HL-60 (cell line): Measurements from ENCODE around the gene GTSE1.

Experiments used
- DNase-seq, 2 experiments: peaks; one replicate each; pipeline ENCODE4 v3.0.0-alpha.2; 2010 to 2020; ENCODE audit warnings: low read depth in 1 of 2, low spot score in 1 of 2
- H3K27ac ChIP-seq: fragments of 250-450 bp; sonication (Bioruptor Pico); replicated peaks from 2 replicates; pipeline ENCODE4 v1.5.1; 2020; ENCODE audit warnings: mild to moderate bottlenecking, moderate library complexity
- H3K27me3 ChIP-seq: fragments of 250-450 bp; sonication (Bioruptor Pico); 2 replicates; pipeline ENCODE4 v1.5.1; 2021; ENCODE audit warnings: mild to moderate bottlenecking, moderate library complexity; ENCODE audit not compliant: insufficient read depth, poor library complexity, severe bottlenecking
- H3K4me3 ChIP-seq: replicated peaks from 2 replicates; pipeline ENCODE4 v1.5.1; 2011; ENCODE audit warnings: mild to moderate bottlenecking, control low read depth, low read length; ENCODE audit not compliant: insufficient read depth
- CTCF ChIP-seq: IDR thresholded peaks from one replicate; pipeline ENCODE4 v1.5.1; 2011; ENCODE audit warnings: low read length, control low read depth, inconsistent platforms; ENCODE audit not compliant: insufficient read depth
- GABPA ChIP-seq: IDR thresholded peaks from 2 replicates; pipeline ENCODE4 v1.6.1; 2012; ENCODE audit warnings: low read depth
- POLR2AphosphoS5 ChIP-seq: IDR thresholded peaks from 2 replicates; pipeline ENCODE4 v1.6.1; 2012; ENCODE audit warnings: low read depth
- REST ChIP-seq: IDR thresholded peaks from 2 replicates; pipeline ENCODE4 v1.6.1; 2012; ENCODE audit warnings: low read depth; ENCODE audit not compliant: insufficient replicate concordance
- SPI1 ChIP-seq: IDR thresholded peaks from 2 replicates; pipeline ENCODE4 v1.6.1; 2012; ENCODE audit warnings: low read depth, mild to moderate bottlenecking, borderline replicate concordance

Gene GTSE1

GRCh38 chr22:46251266-46251665, 45.4 kb upstream of the GTSE1 start:
- no peak for DNase-seq
- H3K4me3 ChIP-seq: no peak overlapping the region
- no peaks in the 10 kb centered on the region for H3K27me3 ChIP-seq
- no peak for TF ChIP-seq SPI1
- no peak for TF ChIP-seq POLR2AphosphoS5
- no peak for TF ChIP-seq REST
- TF ChIP-seq GABPA: no peak
- TF ChIP-seq CTCF: no peak
- no peak overlapping the region for H3K27ac ChIP-seq

- no peak for DNase-seq
- Histone ChIP-seq H3K27ac (no peak overlapping the region), H3K27me3 (no peaks in the 10 kb centered on the region), H3K4me3 (no peak overlapping the region)
- TF ChIP-seq POLR2AphosphoS5 (no peak), SPI1 (no peak), GABPA (no peak), REST (no peak), CTCF (no peak)
Measured at GRCh38 chr22:46251816-46252380, 44.8 kb upstream of the GTSE1 start.

- no peaks in the 10 kb centered on the region for H3K27me3 ChIP-seq
- no peak overlapping the region for H3K4me3 ChIP-seq
- DNase-seq: no peak
- TF ChIP-seq SPI1 (no peak), POLR2AphosphoS5 (no peak), CTCF (no peak), GABPA (no peak), REST (no peak)
- no peak overlapping the region for H3K27ac ChIP-seq
Measured at GRCh38 chr22:46256358-46256958, 40.2 kb upstream of the GTSE1 start.
